ENCODE data around the gene GLIPR1L1.

GLIPR1L1 gene

GRCh38 chr12:75349946-75350345 lies 15.5 kb downstream of the GLIPR1L1 start:
- TF ChIP-seq, protein P1, sequence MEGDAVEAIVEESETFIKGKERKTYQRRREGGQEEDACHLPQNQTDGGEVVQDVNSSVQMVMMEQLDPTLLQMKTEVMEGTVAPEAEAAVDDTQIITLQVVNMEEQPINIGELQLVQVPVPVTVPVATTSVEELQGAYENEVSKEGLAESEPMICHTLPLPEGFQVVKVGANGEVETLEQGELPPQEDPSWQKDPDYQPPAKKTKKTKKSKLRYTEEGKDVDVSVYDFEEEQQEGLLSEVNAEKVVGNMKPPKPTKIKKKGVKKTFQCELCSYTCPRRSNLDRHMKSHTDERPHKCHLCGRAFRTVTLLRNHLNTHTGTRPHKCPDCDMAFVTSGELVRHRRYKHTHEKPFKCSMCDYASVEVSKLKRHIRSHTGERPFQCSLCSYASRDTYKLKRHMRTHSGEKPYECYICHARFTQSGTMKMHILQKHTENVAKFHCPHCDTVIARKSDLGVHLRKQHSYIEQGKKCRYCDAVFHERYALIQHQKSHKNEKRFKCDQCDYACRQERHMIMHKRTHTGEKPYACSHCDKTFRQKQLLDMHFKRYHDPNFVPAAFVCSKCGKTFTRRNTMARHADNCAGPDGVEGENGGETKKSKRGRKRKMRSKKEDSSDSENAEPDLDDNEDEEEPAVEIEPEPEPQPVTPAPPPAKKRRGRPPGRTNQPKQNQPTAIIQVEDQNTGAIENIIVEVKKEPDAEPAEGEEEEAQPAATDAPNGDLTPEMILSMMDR (IDR thresholded peaks at IDR 0.05): no peak
- TF ChIP-seq ZFX (IDR thresholded peaks at IDR 0.05; ENCODE audit: borderline replicate concordance): no peak
- no peak overlapping the region for H3K27ac ChIP-seq

DNA sequence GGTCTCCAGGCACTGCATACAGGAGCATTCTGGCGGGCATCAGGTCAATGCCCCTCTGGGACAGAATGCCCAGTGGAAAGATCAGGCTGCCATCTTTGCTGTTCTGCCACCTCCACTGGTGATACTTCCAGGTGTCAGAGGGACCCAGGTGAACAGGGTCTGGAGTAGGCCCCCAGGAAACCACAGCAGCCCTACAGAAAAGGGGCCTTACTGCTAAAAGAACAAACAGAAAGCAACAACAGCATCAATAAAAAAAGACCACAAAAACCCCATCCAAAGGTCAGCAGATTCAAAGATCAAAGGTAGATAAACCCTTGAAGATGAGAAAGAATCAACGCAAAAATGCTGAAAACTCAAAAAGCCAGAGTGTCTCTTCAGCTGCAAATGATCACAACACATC lies 15.9 kb downstream of the GLIPR1L1 start:
- TF ChIP-seq, protein P1 (IDR thresholded peaks at IDR 0.05): no peak
- TF ChIP-seq ZFX (IDR thresholded peaks at IDR 0.05; ENCODE audit: borderline replicate concordance): no peak

DNA sequence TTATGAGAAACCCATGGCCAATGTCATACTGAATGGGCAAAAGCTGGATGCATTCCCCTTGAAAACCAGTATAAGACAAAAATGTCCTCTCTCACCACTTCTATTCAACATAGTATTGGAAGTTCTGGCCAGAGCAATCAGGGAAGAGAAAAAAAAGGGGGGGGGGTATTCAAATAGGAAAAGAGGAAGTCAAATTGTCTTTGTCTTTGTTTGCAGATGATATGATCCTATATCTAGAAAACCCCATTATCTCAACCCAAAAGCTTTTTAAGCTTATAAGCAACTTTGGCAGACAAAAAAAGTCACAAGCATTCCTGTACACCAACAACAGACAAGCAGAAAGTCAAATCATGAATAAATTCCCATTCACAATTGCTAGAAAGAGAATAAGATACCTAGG lies 19.5 kb downstream of the GLIPR1L1 start:
- no peak for TF ChIP-seq ZFX (IDR thresholded peaks at IDR 0.05; ENCODE audit: borderline replicate concordance)
- TF ChIP-seq, protein P1 (IDR thresholded peaks at IDR 0.05): no peak
- no peak overlapping the region for H3K27ac ChIP-seq

More for the DNA sequence above, 15.9 kb downstream of the GLIPR1L1 start:
- H3K27ac ChIP-seq: no peak overlapping the region

DNA sequence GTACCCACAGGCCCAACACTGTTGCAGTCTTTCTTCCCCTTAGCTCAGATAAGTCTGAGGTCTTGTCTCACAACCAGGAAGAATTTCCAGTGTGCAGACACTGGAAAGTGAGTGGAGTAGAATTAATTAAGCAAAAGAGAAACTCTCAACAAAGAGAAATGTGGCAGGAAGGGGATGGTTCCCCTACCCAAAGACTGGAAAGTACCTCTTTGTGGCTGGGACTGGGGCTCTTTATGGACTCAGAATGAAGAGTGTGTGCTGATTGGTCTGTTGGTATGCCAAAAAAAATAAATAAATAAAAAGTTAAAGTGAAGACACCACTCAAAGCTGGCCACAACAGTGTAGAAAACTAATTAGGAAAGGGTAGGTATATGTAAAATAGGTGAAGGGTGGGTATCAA lies 26.4 kb downstream of the GLIPR1L1 start:
- H3K27ac ChIP-seq: no peak overlapping the region
- no peak for TF ChIP-seq ZFX (IDR thresholded peaks at IDR 0.05; ENCODE audit: borderline replicate concordance)
- TF ChIP-seq, protein P1 (IDR thresholded peaks at IDR 0.05): no peak

GRCh38 chr12:75361408-75361807 lies 26.9 kb downstream of the GLIPR1L1 start:
- no peak overlapping the region for H3K27ac ChIP-seq
- TF ChIP-seq, protein P1 (IDR thresholded peaks at IDR 0.05): no peak
- no peak for TF ChIP-seq ZFX (IDR thresholded peaks at IDR 0.05; ENCODE audit: borderline replicate concordance)

- H3K27ac ChIP-seq: no peak overlapping the region
These were observed 30.4 kb downstream of the GLIPR1L1 start for GRCh38 chr12:75364919-75365318.

DNA sequence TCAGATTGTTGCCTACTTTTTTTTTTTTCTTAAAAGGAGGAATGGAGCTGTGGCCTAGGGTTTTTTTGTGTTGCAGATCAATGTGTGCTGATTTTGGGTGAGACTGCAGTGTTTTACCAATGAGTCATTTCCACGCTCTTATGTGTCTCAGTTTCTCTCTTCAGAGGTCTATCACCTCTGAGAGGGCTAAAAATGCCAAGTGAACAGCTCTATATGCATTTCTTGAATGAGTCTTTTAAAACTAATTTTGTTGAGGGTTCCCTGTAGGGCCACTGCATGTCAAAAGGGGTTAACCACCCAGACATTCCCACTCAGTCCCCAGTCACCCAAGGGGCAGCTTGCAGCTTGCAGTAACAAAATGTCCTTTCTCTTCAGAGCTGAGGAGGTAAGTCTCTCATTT lies 32.2 kb downstream of the GLIPR1L1 start:
- no peak overlapping the region for H3K27ac ChIP-seq
- no peak for TF ChIP-seq ZFX (IDR thresholded peaks at IDR 0.05; ENCODE audit: borderline replicate concordance)
- TF ChIP-seq, protein P1 (IDR thresholded peaks at IDR 0.05): no peak

More at GRCh38 chr12:75364919-75365318, 30.4 kb downstream of the GLIPR1L1 start:
- TF ChIP-seq, protein P1 (IDR thresholded peaks at IDR 0.05): no peak
- TF ChIP-seq ZFX (IDR thresholded peaks at IDR 0.05; ENCODE audit: borderline replicate concordance): no peak

Measured in 22Rv1 (cell line).